Body of pancreas (tissue), 4 donors: Measurements from ENCODE around the gene DLGAP1. TPM values are rescaled to one million over a fixed set of nuclear protein-coding genes. Genes with fewer than 3 reads are reported as not detected.

ENCODE experiments used
- ATAC-seq: fragments of 150-250 bp; one replicate; pipeline ENCODE4 v1.9.1; 2016
- DNase-seq, 4 donors: peaks; one replicate each; pipeline ENCODE4 v3.0.0-alpha.2; 2019
- H3K27ac ChIP-seq, 4 donors: fragments of 200-600 bp; sonication (generic); 1 replicate in 3 of 4; 2 replicates in 1 of 4; pipeline versions ENCODE4 v1.5.1 to v1.6.1; 2016 to 2019; ENCODE audit warnings: mild to moderate bottlenecking in 1 of 4, mixed read lengths in 1 of 4, moderate library complexity in 1 of 4
- H3K27me3 ChIP-seq, 2 donors: fragments of 200-600 bp; sonication (generic); one replicate each; pipeline ENCODE4 v1.6.0; 2016; ENCODE audit warnings: mild to moderate bottlenecking in 1 of 2
- H3K36me3 ChIP-seq, 2 donors: fragments of 200-600 bp; sonication (generic); replicated peaks in 1 of 2; 2 replicates each; pipeline ENCODE4 v1.5.1; 2016; ENCODE audit warnings: low read depth in 2 of 2; ENCODE audit not compliant: insufficient read depth in 1 of 2
- H3K4me1 ChIP-seq: fragments of 200-600 bp; sonication (generic); one replicate; pipeline ENCODE4 v1.6.0; 2016
- H3K4me3 ChIP-seq, 2 donors: fragments of 200-600 bp; sonication (generic); 1 replicate in 1 of 2; 2 replicates in 1 of 2; pipeline ENCODE4 v1.5.1; 2016 to 2019
- H3K9me3 ChIP-seq, 3 donors: fragments of 200-600 bp; sonication (generic); 1 replicate in 2 of 3; 2 replicates in 1 of 3; pipeline ENCODE4 v1.5.1; 2016
- POLR2A ChIP-seq, 3 donors: fragments of 450-650 bp; IDR thresholded peaks; one replicate each; pipeline ENCODE4 v1.6.1; 2016; ENCODE audit warnings: antibody characterized with exemption in 3 of 3, mild to moderate bottlenecking in 2 of 3
- WGBS, 2 donors: methylation state at CpG; one replicate each; pipeline ENCODE4 v1.1.5; 2017; 5-methylcytosine and 5-hydroxymethylcytosine counted together
- intact Hi-C: fragments of 100-400 bp; cut with DNase I; formaldehyde crosslinking; loops from one replicate; pipeline ENCODE4 v1.15.1; 2023
- total RNA-seq, 2 donors: library from RNA; depleted of rRNA; stranded (reverse); fragments of >200 nt; gene quantifications; one replicate each; pipeline ENCODE4 v1.1.0, GENCODE V29; 2016
- TF ChIP-seq, protein P1 (sequence below), 7 experiments: fragments of 450-650 bp in 4 of 7; fragments of 200-600 bp in 3 of 7; sonication (generic) in 3 of 7; IDR thresholded peaks; one replicate each; pipeline ENCODE4 v1.5.1; 2016 to 2019; ENCODE audit warnings: antibody characterized with exemption in 7 of 7

Gene DLGAP1
- total RNA-seq, 2 donors from 2014 or later: 0.52 to 7.9 TPM

DNA sequence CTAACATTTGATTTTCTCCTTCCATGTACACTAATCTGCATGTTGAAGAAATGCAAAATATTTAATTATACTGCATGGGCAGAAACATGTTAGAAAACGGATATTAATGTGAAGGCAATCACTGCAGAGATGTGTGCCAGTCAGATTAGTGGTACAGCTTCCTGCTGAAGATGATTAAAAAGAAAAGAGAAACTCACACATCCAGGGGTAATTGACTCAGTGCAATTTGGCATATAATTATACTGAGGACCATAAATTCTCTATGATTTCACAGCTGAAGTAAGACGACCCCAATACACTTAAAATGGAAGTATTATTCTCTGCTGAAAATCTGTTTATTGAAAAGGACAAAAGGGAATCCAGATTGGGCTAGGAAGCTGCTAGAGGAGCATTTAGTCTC lies 761.7 kb downstream of the DLGAP1 start:
- no peak overlapping the region for H3K27ac ChIP-seq
- TF ChIP-seq, protein P1, sequence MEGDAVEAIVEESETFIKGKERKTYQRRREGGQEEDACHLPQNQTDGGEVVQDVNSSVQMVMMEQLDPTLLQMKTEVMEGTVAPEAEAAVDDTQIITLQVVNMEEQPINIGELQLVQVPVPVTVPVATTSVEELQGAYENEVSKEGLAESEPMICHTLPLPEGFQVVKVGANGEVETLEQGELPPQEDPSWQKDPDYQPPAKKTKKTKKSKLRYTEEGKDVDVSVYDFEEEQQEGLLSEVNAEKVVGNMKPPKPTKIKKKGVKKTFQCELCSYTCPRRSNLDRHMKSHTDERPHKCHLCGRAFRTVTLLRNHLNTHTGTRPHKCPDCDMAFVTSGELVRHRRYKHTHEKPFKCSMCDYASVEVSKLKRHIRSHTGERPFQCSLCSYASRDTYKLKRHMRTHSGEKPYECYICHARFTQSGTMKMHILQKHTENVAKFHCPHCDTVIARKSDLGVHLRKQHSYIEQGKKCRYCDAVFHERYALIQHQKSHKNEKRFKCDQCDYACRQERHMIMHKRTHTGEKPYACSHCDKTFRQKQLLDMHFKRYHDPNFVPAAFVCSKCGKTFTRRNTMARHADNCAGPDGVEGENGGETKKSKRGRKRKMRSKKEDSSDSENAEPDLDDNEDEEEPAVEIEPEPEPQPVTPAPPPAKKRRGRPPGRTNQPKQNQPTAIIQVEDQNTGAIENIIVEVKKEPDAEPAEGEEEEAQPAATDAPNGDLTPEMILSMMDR (IDR thresholded peaks at IDR 0.05): no peak
- TF ChIP-seq POLR2A (IDR thresholded peaks at IDR 0.05): no peak
- ATAC-seq: no peak
- H3K9me3 ChIP-seq: no peaks in the 10 kb centered on the region
- intact Hi-C loops: no loop called here
- 35 to 40% methylated on average over 2 of the region's 2 CpGs for WGBS, 2 donors
- H3K36me3 ChIP-seq: no peaks in the 10 kb centered on the region
- peaks cover 3% of the 10 kb centered on the region for H3K4me1 ChIP-seq
- no peak overlapping the region for H3K4me3 ChIP-seq
- H3K27me3 ChIP-seq: no peaks in the 10 kb centered on the region
- no peak for DNase-seq

DNA sequence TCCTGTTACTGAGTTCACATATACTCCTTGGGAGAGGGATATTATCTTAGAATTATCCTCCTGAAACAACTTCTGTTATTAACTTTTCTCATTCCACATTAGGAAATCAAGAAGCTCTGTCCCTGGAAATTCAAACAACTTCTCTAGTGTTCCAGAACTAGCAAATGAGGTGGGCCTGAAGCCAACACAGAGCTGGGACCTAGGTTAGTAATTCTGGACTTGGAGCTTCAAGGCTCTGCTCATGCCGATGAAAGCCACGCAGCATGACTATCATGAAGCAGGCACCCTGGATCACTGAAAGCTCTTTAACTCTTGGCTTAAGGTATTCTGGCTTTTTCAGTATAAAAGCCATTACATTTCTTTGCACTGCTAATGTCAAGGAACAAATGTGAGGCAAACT lies 762.4 kb downstream of the DLGAP1 start:
- no peak overlapping the region for H3K4me3 ChIP-seq
- H3K36me3 ChIP-seq: no peaks in the 10 kb centered on the region
- 70% methylated on average over 2 of the region's 2 CpGs for WGBS, 2 donors
- ATAC-seq: no peak
- peaks cover 3% of the 10 kb centered on the region for H3K4me1 ChIP-seq
- no peak overlapping the region for H3K27ac ChIP-seq
- TF ChIP-seq, protein P1 (IDR thresholded peaks at IDR 0.05): no peak
- TF ChIP-seq POLR2A (IDR thresholded peaks at IDR 0.05): no peak
- no peak for DNase-seq
- intact Hi-C loops: no loop called here
- no peaks in the 10 kb centered on the region for H3K27me3 ChIP-seq
- H3K9me3 ChIP-seq: no peaks in the 10 kb centered on the region

DNA sequence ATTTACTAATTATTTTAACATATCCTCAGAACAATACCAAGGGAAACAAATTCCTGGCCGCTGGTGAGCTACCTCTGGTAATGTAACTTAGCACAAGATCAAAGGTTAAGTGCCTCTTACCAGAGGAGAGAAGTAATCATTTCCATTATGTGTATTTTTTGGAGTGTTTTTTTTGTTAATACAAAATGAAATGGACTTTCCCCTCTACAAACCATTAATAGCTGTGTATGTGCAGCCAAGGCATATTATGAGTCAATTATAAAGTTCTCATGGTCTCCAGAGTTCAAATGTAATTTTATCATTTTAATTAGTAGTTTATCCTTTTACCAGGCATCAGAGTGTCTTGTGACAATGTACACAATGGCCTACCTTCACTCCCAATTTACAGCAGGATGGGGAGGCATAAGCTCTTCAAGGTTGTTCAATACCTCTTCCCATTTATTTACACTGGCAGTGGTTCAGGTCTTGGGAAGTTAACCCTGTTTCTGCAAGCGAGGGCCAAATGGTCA lies 762.9 kb downstream of the DLGAP1 start:
- H3K4me3 ChIP-seq: no peak overlapping the region
- intact Hi-C loops: no loop called here

DNA sequence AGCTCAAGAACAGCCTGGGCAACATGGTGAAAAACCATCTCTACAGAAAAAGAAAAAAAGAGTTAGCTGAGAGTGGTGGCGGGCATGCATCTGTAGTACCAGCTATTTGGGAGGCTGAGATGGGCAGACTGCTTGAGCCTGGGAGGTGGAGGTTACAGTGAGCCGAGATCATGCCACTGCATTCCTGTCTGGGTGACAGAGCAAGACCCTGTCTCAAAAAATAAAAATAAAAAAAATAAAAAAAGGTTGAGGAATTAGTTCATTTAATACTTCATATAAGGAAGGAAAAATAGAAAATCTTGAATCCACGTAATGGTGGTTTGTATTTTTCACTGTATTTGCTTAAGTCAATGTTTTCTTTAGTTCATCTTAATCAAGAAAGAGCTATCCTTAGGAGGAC lies 763.4 kb downstream of the DLGAP1 start:
- Histone ChIP-seq H3K9me3 (no peaks in the 10 kb centered on the region), H3K27ac (no peak overlapping the region), H3K27me3 (no peaks in the 10 kb centered on the region), H3K4me3 (no peak overlapping the region), H3K4me1 (peaks cover 3% of the 10 kb centered on the region), H3K36me3 (no peaks in the 10 kb centered on the region)
- TF ChIP-seq POLR2A (IDR thresholded peaks at IDR 0.05): no peak
- TF ChIP-seq, protein P1 (IDR thresholded peaks at IDR 0.05): no peak
- no peak for ATAC-seq
- intact Hi-C loops: no loop called here
- no peak for DNase-seq
- 86 to 94% methylated on average over 3 of the region's 3 CpGs for WGBS, 2 donors

More for the DNA sequence above, 762.9 kb downstream of the DLGAP1 start:
- Histone ChIP-seq H3K4me1 (peaks cover 3% of the 10 kb centered on the region), H3K27me3 (no peaks in the 10 kb centered on the region), H3K36me3 (no peaks in the 10 kb centered on the region), H3K27ac (no peak overlapping the region), H3K9me3 (no peaks in the 10 kb centered on the region)
- WGBS, 2 donors: 56 to 79% methylated on average over 2 of the region's 2 CpGs
- DNase-seq (no peak), ATAC-seq (no peak)
- no peak for TF ChIP-seq POLR2A (IDR thresholded peaks at IDR 0.05)
- TF ChIP-seq, protein P1 (IDR thresholded peaks at IDR 0.05): no peak

DNA sequence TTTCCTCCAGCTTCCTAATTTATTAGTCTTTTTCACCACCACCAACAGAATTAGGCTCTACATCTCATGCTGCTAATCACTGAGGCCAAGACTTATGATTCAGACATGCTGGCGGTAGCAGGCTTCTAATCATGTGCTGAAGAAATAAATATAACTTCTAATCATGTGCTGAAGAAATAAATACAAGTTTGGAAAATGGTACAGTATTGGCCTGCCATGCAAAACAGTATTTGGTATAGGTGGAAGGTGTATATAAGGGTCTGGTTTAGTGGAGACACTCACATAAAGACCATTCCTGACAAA lies 764.4 kb downstream of the DLGAP1 start:
- Histone ChIP-seq H3K4me3 (no peak overlapping the region), H3K9me3 (no peaks in the 10 kb centered on the region), H3K27ac (no peak overlapping the region), H3K4me1 (peaks cover 3% of the 10 kb centered on the region), H3K27me3 (no peaks in the 10 kb centered on the region), H3K36me3 (no peaks in the 10 kb centered on the region)
- 77 to 81% methylated on average over 1 of the region's 1 CpG for WGBS, 2 donors
- TF ChIP-seq, protein P1 (IDR thresholded peaks at IDR 0.05): no peak
- no peak for TF ChIP-seq POLR2A (IDR thresholded peaks at IDR 0.05)
- intact Hi-C loops: no loop called here
- no peak for DNase-seq
- ATAC-seq: no peak
